ENCODE results near the gene OXA1L.

DNA sequence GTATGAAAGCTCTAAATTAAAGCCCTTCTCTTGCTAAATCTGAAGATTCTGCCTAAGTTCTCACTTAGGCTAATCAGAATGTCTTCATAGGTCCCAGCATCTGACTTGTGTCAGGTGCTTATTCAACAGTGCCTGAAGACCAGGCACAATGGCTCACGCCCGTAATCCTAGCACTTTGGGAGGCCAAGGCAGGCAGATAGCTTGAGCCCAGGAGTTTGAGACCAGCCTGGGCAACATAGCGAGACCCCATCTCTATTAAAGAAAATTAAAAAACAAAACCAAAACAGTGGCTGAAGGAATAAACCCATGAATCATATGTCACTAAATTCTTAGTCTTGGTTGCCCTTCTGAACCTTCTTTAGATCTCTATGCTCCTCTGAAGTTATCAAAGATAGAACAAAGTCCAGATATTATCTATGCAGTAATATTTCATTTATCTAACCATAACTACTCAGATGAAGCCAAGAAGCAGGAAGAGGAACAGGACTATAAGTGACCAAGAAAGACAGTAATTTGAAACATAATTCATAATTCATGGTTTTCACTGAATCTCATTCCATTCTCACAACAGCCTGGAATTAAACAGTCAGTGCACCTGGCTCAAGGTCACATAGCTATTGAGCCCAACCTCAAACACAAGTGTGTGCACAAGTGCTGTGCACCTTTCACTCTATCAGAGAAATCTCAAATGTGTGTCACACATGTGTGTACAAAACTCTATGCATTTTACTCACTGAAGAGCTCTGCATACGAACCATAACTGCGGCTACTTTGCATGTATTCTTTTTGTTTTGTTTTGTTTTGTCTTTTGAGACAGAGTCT lies 42.1 kb downstream of the OXA1L start:
- TF ChIP-seq EZH2 (IDR thresholded peaks at IDR 0.05; ENCODE audit: low read length, unreplicated experiment), result no peak
- no peak for TF ChIP-seq EZH2phosphoT487 (IDR thresholded peaks at IDR 0.05; ENCODE audit: borderline replicate concordance, low read length)
- TF ChIP-seq, protein P1, sequence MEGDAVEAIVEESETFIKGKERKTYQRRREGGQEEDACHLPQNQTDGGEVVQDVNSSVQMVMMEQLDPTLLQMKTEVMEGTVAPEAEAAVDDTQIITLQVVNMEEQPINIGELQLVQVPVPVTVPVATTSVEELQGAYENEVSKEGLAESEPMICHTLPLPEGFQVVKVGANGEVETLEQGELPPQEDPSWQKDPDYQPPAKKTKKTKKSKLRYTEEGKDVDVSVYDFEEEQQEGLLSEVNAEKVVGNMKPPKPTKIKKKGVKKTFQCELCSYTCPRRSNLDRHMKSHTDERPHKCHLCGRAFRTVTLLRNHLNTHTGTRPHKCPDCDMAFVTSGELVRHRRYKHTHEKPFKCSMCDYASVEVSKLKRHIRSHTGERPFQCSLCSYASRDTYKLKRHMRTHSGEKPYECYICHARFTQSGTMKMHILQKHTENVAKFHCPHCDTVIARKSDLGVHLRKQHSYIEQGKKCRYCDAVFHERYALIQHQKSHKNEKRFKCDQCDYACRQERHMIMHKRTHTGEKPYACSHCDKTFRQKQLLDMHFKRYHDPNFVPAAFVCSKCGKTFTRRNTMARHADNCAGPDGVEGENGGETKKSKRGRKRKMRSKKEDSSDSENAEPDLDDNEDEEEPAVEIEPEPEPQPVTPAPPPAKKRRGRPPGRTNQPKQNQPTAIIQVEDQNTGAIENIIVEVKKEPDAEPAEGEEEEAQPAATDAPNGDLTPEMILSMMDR (conservative IDR thresholded peaks at IDR 0.05; ENCODE audit: low read depth, low read length), result no peak

All from PC-3 (cell line).